ENCODE results near the gene SDCBP2.

DNA sequence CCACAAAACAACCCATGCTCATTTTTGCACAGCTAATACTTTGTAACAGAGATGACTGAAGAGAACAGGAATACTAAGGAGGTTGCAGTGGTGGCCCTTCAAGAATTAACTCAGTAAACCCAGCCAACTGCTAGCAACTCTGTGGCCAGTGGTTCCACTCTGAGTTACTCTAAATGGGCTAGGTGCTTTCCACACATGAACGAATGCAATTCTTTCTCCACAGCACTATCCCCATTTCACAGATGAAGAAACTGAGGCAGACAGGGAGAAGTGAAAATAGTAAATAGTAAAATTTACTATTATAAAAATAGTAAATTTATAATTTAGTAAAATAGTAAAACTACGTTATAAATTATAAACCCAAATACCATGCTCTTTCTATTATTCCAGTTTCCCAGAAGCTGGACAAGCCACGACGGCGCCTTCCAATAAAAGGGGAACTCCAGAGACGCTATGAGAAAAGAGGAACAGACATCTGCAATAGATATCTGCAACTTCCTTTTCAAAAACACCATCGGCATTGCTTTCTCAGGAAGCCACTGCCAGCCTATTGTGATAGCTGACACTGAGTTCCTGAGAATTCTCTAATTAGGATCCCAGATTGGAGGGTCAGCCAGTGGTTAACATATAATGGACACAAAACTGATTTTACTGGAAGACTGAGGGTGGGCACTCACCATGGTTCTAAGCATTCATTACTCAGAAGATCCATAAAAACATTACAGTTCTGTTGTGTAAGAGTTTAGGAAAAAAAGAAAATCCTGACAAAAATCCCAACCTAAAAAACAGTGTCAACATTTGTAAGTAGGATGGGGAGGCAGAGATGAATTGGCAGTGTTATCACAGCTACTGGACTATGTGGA lies 47.7 kb upstream of the SDCBP2 start:
- TF ChIP-seq, protein P1, sequence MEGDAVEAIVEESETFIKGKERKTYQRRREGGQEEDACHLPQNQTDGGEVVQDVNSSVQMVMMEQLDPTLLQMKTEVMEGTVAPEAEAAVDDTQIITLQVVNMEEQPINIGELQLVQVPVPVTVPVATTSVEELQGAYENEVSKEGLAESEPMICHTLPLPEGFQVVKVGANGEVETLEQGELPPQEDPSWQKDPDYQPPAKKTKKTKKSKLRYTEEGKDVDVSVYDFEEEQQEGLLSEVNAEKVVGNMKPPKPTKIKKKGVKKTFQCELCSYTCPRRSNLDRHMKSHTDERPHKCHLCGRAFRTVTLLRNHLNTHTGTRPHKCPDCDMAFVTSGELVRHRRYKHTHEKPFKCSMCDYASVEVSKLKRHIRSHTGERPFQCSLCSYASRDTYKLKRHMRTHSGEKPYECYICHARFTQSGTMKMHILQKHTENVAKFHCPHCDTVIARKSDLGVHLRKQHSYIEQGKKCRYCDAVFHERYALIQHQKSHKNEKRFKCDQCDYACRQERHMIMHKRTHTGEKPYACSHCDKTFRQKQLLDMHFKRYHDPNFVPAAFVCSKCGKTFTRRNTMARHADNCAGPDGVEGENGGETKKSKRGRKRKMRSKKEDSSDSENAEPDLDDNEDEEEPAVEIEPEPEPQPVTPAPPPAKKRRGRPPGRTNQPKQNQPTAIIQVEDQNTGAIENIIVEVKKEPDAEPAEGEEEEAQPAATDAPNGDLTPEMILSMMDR (IDR thresholded peaks at IDR 0.05; ENCODE audit: low read depth, low read length, missing input control): no peak
- TF ChIP-seq, protein P2, sequence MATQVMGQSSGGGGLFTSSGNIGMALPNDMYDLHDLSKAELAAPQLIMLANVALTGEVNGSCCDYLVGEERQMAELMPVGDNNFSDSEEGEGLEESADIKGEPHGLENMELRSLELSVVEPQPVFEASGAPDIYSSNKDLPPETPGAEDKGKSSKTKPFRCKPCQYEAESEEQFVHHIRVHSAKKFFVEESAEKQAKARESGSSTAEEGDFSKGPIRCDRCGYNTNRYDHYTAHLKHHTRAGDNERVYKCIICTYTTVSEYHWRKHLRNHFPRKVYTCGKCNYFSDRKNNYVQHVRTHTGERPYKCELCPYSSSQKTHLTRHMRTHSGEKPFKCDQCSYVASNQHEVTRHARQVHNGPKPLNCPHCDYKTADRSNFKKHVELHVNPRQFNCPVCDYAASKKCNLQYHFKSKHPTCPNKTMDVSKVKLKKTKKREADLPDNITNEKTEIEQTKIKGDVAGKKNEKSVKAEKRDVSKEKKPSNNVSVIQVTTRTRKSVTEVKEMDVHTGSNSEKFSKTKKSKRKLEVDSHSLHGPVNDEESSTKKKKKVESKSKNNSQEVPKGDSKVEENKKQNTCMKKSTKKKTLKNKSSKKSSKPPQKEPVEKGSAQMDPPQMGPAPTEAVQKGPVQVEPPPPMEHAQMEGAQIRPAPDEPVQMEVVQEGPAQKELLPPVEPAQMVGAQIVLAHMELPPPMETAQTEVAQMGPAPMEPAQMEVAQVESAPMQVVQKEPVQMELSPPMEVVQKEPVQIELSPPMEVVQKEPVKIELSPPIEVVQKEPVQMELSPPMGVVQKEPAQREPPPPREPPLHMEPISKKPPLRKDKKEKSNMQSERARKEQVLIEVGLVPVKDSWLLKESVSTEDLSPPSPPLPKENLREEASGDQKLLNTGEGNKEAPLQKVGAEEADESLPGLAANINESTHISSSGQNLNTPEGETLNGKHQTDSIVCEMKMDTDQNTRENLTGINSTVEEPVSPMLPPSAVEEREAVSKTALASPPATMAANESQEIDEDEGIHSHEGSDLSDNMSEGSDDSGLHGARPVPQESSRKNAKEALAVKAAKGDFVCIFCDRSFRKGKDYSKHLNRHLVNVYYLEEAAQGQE (IDR thresholded peaks at IDR 0.05): no peak
- TF ChIP-seq RAD21 (IDR thresholded peaks at IDR 0.05): no peak
- TF ChIP-seq NR2F2 (IDR thresholded peaks at IDR 0.05): no peak
